Measurements from ENCODE around the gene MICAL3.
"Not testable (repeated sequence)": the region's sequence is repeated elsewhere in the genome, so short reads cannot be mapped to it uniquely, and the experiment has no call there.

DNA sequence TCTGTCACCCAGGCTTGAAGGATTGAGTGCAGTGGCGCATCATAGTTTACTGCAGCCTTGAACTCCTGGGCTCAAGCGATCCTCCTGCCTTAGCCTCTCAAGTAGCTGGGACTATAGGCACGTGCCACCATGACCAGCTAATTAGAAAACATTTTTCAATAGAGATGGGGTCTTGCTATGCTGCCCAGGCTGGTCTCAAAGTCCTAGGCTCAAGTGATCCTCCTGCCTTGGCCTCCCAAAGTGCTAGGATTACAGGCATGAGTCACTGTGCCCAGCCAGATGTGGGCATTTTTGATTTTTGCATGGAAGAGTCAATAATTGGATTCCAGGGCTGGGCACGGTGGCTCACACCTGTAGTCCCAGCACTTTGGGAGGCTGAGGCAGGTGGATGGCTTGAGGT is 49.6 kb upstream of the MICAL3 start:
- not testable (repeated sequence) for TF ChIP-seq EZH2 (IDR thresholded peaks at IDR 0.05; ENCODE audit: insufficient read depth, poor library complexity, severe bottlenecking); EZH2phosphoT487 (IDR thresholded peaks at IDR 0.05; ENCODE audit: insufficient read depth, low read depth)

Measured in GM23248 (cell line).